ENCODE results near the gene TRAPPC11. TPM values are rescaled to one million over a fixed set of nuclear protein-coding genes. Genes with fewer than 3 reads are reported as not detected.
"Not testable (repeated sequence)": the region's sequence is repeated elsewhere in the genome, so short reads cannot be mapped to it uniquely, and the experiment has no call there.

The TRAPPC11 gene
- total RNA-seq, 2 donors from 2014 or later, result 35.1 to 36.7 TPM

GRCh38 chr4:183700407-183700806, 41.3 kb downstream of the TRAPPC11 start:
- DNase-seq (ENCODE audit: low spot score), result no peak
- intact Hi-C loops (cut with DNase I), result no loop called here

GRCh38 chr4:183702492-183702891, 43.4 kb downstream of the TRAPPC11 start:
- no peak for DNase-seq (ENCODE audit: low spot score)
- intact Hi-C loops (cut with DNase I), result no loop called here

- DNase-seq (ENCODE audit: low spot score), result no peak
- intact Hi-C loops (cut with DNase I), result no loop called here
Observed at GRCh38 chr4:183714626-183715025, 55.5 kb downstream of the TRAPPC11 start.

GRCh38 chr4:183716302-183716701, 57.2 kb downstream of the TRAPPC11 start:
- DNase-seq (ENCODE audit: low spot score), result no peak
- intact Hi-C loops (cut with DNase I), result no loop called here

- DNase-seq (ENCODE audit: low spot score), result no peak
- intact Hi-C loops (cut with DNase I), result no loop called here
Observed at GRCh38 chr4:183718876-183719275, 59.8 kb downstream of the TRAPPC11 start.

GRCh38 chr4:183721207-183722081, 62.4 kb downstream of the TRAPPC11 start:
- peak; percentile 88 for DNase-seq (ENCODE audit: low spot score)
- intact Hi-C loops (cut with DNase I), result no loop called here

GRCh38 chr4:183722731-183723560, 63.9 kb downstream of the TRAPPC11 start:
- intact Hi-C loops (cut with DNase I), result no loop called here
- DNase-seq (ENCODE audit: low spot score), result peak; percentile 86

- intact Hi-C loops (cut with DNase I), result no loop called here
- no peak for DNase-seq (ENCODE audit: low spot score)
Observed at GRCh38 chr4:183723561-183724228, 64.6 kb downstream of the TRAPPC11 start.

- intact Hi-C loops (cut with DNase I); DNase-seq (ENCODE audit: low spot score): not testable (repeated sequence)
Observed at GRCh38 chr4:183725585-183725984, 66.5 kb downstream of the TRAPPC11 start.

GRCh38 chr4:183727482-183727881, 68.4 kb downstream of the TRAPPC11 start:
- intact Hi-C loops (cut with DNase I), result no loop called here

GRCh38 chr4:183728223-183729068, 69.4 kb downstream of the TRAPPC11 start:
- no peak for DNase-seq (ENCODE audit: low spot score)
- intact Hi-C loops (cut with DNase I), result no loop called here

More at GRCh38 chr4:183727482-183727881, 68.4 kb downstream of the TRAPPC11 start:
- no peak for DNase-seq (ENCODE audit: low spot score)

GRCh38 chr4:183729069-183729406, 69.9 kb downstream of the TRAPPC11 start:
- DNase-seq (ENCODE audit: low spot score), result no peak
- intact Hi-C loops (cut with DNase I), result no loop called here

- intact Hi-C loops (cut with DNase I), result no loop called here
Observed at GRCh38 chr4:183729430-183730328, 70.6 kb downstream of the TRAPPC11 start.

GRCh38 chr4:183732296-183732695, 73.2 kb downstream of the TRAPPC11 start:
- intact Hi-C loops (cut with DNase I), result no loop called here
- DNase-seq (ENCODE audit: low spot score), result no peak

More at GRCh38 chr4:183729430-183730328, 70.6 kb downstream of the TRAPPC11 start:
- DNase-seq (ENCODE audit: low spot score), result no peak

GRCh38 chr4:183733181-183733580, 74.1 kb downstream of the TRAPPC11 start:
- no peak for DNase-seq (ENCODE audit: low spot score)
- intact Hi-C loops (cut with DNase I), result no loop called here

GRCh38 chr4:183738081-183738673, 79.1 kb downstream of the TRAPPC11 start:
- no peak for DNase-seq (ENCODE audit: low spot score)
- intact Hi-C loops (cut with DNase I), result no loop called here

- intact Hi-C loops (cut with DNase I), result no loop called here
- no peak for DNase-seq (ENCODE audit: low spot score)
Observed at GRCh38 chr4:183738961-183739360, 79.9 kb downstream of the TRAPPC11 start.

Measured in posterior vena cava (tissue), 2 donors.